HT-29 (cell line): ENCODE measurements around the gene ENTHD1. TPM values are rescaled to one million over a fixed set of nuclear protein-coding genes. Genes with fewer than 3 reads are reported as not detected.
"Not testable (repeated sequence)": the region's sequence is repeated elsewhere in the genome, so short reads cannot be mapped to it uniquely, and the experiment has no call there.

Source experiments
- DNase-seq: peaks from one replicate; pipeline ENCODE4 v3.0.0-alpha.2; 2015; ENCODE audit warnings: low spot score
- total RNA-seq: library from RNA; depleted of rRNA; stranded (reverse); fragments of >200 nt; shearing (Covaris generic); gene quantifications from 2 replicates; pipeline ENCODE4 v1.2.3, GENCODE V29; 2014

ENTHD1 gene
- total RNA-seq, 1 experiment from 2014 or later: not detected

- no peak for DNase-seq
Measured at GRCh38 chr22:39734866-39735265, 158.7 kb downstream of the ENTHD1 start.

- not testable (repeated sequence) for DNase-seq
Measured at GRCh38 chr22:39734046-39734445, 159.5 kb downstream of the ENTHD1 start.

- DNase-seq: no peak
Measured at GRCh38 chr22:39733191-39733590, 160.4 kb downstream of the ENTHD1 start.

GRCh38 chr22:39732625-39733024 lies 160.9 kb downstream of the ENTHD1 start:
- no peak for DNase-seq

GRCh38 chr22:39731881-39732555 lies 161.5 kb downstream of the ENTHD1 start:
- no peak for DNase-seq

- DNase-seq: no peak
Measured at GRCh38 chr22:39731481-39731880, 162.1 kb downstream of the ENTHD1 start.

GRCh38 chr22:39729141-39729934 lies 164.2 kb downstream of the ENTHD1 start:
- DNase-seq: no peak

GRCh38 chr22:39728236-39728860 lies 165.2 kb downstream of the ENTHD1 start:
- DNase-seq: no peak

GRCh38 chr22:39727541-39727940 lies 166.0 kb downstream of the ENTHD1 start:
- peak; percentile 8 for DNase-seq

GRCh38 chr22:39725351-39726035 lies 168.1 kb downstream of the ENTHD1 start:
- no peak for DNase-seq

- no peak for DNase-seq
Measured at GRCh38 chr22:39724857-39725256, 168.7 kb downstream of the ENTHD1 start.

GRCh38 chr22:39724390-39724789 lies 169.2 kb downstream of the ENTHD1 start:
- DNase-seq: no peak

- no peak for DNase-seq
Measured at GRCh38 chr22:39723899-39724351, 169.6 kb downstream of the ENTHD1 start.

GRCh38 chr22:39723463-39723862 lies 170.1 kb downstream of the ENTHD1 start:
- DNase-seq: no peak

GRCh38 chr22:39722501-39722900 lies 171.1 kb downstream of the ENTHD1 start:
- DNase-seq: no peak

- no peak for DNase-seq
Measured at GRCh38 chr22:39722032-39722325, 171.6 kb downstream of the ENTHD1 start.

- DNase-seq: no peak
Measured at GRCh38 chr22:39721206-39722031, 172.1 kb downstream of the ENTHD1 start.

GRCh38 chr22:39719559-39720450 lies 173.8 kb downstream of the ENTHD1 start:
- no peak for DNase-seq

GRCh38 chr22:39718921-39719475 lies 174.6 kb downstream of the ENTHD1 start:
- DNase-seq: no peak

- DNase-seq: no peak
Measured at GRCh38 chr22:39718206-39718605, 175.4 kb downstream of the ENTHD1 start.
